GM23338 (cell line): ENCODE results near the gene CCBE1. TPM values are rescaled to one million over a fixed set of nuclear protein-coding genes. Genes with fewer than 3 reads are reported as not detected.

Source experiments
- ATAC-seq: fragments of 200-7000 bp; cut with Tn5 transposase; 3 replicates; pipeline ENCODE4 v1.9.1; 2020
- DNase-seq: peaks from one replicate; pipeline ENCODE4 v3.0.0-alpha.2; 2015; ENCODE audit warnings: low spot score
- H2AFZ ChIP-seq: fragments of 200-600 bp; sonication (generic); 2 replicates; pipeline ENCODE4 v1.8.0; 2016; ENCODE audit warnings: antibody characterized with exemption, mild to moderate bottlenecking, moderate library complexity
- H3F3A ChIP-seq: fragments of 200-600 bp; sonication (generic); replicated peaks from 2 replicates; pipeline ENCODE4 v1.8.0; 2017; ENCODE audit warnings: antibody characterized with exemption, mixed run types, low read depth
- H3K27ac ChIP-seq: fragments of 200-600 bp; sonication (generic); 2 replicates; pipeline ENCODE4 v1.6.1; 2016; ENCODE audit warnings: low read depth
- H3K27me3 ChIP-seq: fragments of 200-600 bp; sonication (generic); 2 replicates; pipeline ENCODE4 v1.8.0; 2016; ENCODE audit warnings: mild to moderate bottlenecking, mixed run types, moderate library complexity; ENCODE audit not compliant: insufficient read depth
- H3K36me3 ChIP-seq: fragments of 200-600 bp; sonication (generic); 2 replicates; pipeline ENCODE4 v1.8.0; 2016; ENCODE audit warnings: mild to moderate bottlenecking; ENCODE audit not compliant: insufficient read depth
- H3K4me1 ChIP-seq: fragments of 200-600 bp; sonication (generic); 2 replicates; pipeline ENCODE4 v1.8.0; 2016; ENCODE audit warnings: mild to moderate bottlenecking, moderate library complexity; ENCODE audit not compliant: insufficient read depth
- H3K4me2 ChIP-seq: fragments of 200-600 bp; sonication (generic); 2 replicates; pipeline ENCODE4 v1.7.1; 2017; ENCODE audit warnings: mixed run types
- H3K4me3 ChIP-seq: fragments of 200-600 bp; sonication (generic); 2 replicates; pipeline ENCODE4 v1.6.1; 2016; ENCODE audit warnings: mixed run types
- H3K79me2 ChIP-seq: fragments of 200-600 bp; sonication (generic); replicated peaks from 2 replicates; pipeline ENCODE4 v1.8.0; 2017; ENCODE audit warnings: mild to moderate bottlenecking; ENCODE audit not compliant: insufficient read depth
- H3K9me2 ChIP-seq: fragments of 200-600 bp; sonication (generic); 2 replicates; pipeline ENCODE4 v1.8.0; 2017; ENCODE audit not compliant: insufficient read depth
- H4K20me1 ChIP-seq: fragments of 200-600 bp; sonication (generic); replicated peaks from 2 replicates; pipeline ENCODE4 v1.8.0; 2017; ENCODE audit warnings: mild to moderate bottlenecking; ENCODE audit not compliant: insufficient read depth
- H3K27ac Mint-ChIP-seq: 2 replicates; pipeline ENCODE4 v1.8.0; 2020; ENCODE audit warnings: inconsistent platforms, mild to moderate bottlenecking, moderate library complexity, mixed read lengths
- H3K27me3 Mint-ChIP-seq: 3 replicates; pipeline ENCODE4 v1.8.0; 2022; ENCODE audit warnings: low read depth, mild to moderate bottlenecking, moderate library complexity, mixed read lengths, inconsistent platforms; ENCODE audit not compliant: insufficient read depth, poor library complexity
- H3K36me3 Mint-ChIP-seq: 3 replicates; pipeline ENCODE4 v1.8.0; 2021; ENCODE audit warnings: low read depth, mild to moderate bottlenecking, inconsistent platforms, moderate library complexity, mixed read lengths
- H3K4me1 Mint-ChIP-seq: 3 replicates; pipeline ENCODE4 v1.8.0; 2020; ENCODE audit warnings: mild to moderate bottlenecking, inconsistent platforms, mixed read lengths
- H3K4me3 Mint-ChIP-seq: 3 replicates; pipeline ENCODE4 v1.8.0; 2021; ENCODE audit warnings: moderate library complexity, mild to moderate bottlenecking, inconsistent platforms, mixed read lengths
- H3K9me3 Mint-ChIP-seq: 3 replicates; pipeline ENCODE4 v1.8.0; 2020; ENCODE audit warnings: moderate library complexity, mild to moderate bottlenecking, inconsistent platforms, mixed read lengths
- CREB1 ChIP-seq: fragments of 250-450 bp; sonication (Bioruptor Pico); IDR thresholded peaks from 2 replicates; pipeline ENCODE4 v1.5.0; 2020; ENCODE audit warnings: low read depth, mild to moderate bottlenecking, moderate library complexity
- CTCF ChIP-seq, 2 experiments: fragments of 200-600 bp in 1 of 2; sonication (generic) in 1 of 2; conservative IDR thresholded peaks; 2 replicates each; pipeline versions ENCODE4 v1.5.1 to v1.6.1; 2016 to 2017; ENCODE audit warnings: antibody characterized with exemption in 2 of 2, low read depth in 2 of 2, mild to moderate bottlenecking in 2 of 2, moderate library complexity in 1 of 2
- ETS1 ChIP-seq: IDR thresholded peaks from 2 replicates; pipeline ENCODE4 v1.6.1; 2016; ENCODE audit warnings: antibody characterized with exemption
- EZH2 ChIP-seq: fragments of 200-600 bp; sonication (generic); IDR thresholded peaks from one replicate; pipeline ENCODE4 v1.8.0; 2017; ENCODE audit warnings: antibody characterized with exemption, mild to moderate bottlenecking, low read depth; ENCODE audit not compliant: unreplicated experiment
- EZH2phosphoT487 ChIP-seq: fragments of 200-600 bp; sonication (generic); IDR thresholded peaks from one replicate; pipeline ENCODE4 v1.8.1; 2018; ENCODE audit warnings: antibody characterized with exemption; ENCODE audit not compliant: unreplicated experiment
- JUNB ChIP-seq: IDR thresholded peaks from one replicate; pipeline ENCODE4 v1.6.1; 2016; ENCODE audit warnings: antibody characterized with exemption; ENCODE audit not compliant: unreplicated experiment
- NANOG ChIP-seq: IDR thresholded peaks from 2 replicates; pipeline ENCODE4 v1.6.1; 2016; ENCODE audit warnings: antibody characterized with exemption, borderline replicate concordance
- POLR2AphosphoS5 ChIP-seq: IDR thresholded peaks from 2 replicates; pipeline ENCODE4 v1.6.1; 2016; ENCODE audit warnings: antibody characterized with exemption, low read depth
- REST ChIP-seq: IDR thresholded peaks from one replicate; pipeline ENCODE4 v1.6.1; 2018; ENCODE audit warnings: antibody characterized with exemption; ENCODE audit not compliant: unreplicated experiment
- STAT1 ChIP-seq: IDR thresholded peaks from one replicate; pipeline ENCODE4 v1.6.1; 2016; ENCODE audit warnings: antibody characterized with exemption; ENCODE audit not compliant: unreplicated experiment
- ZNF114 ChIP-seq: fragments of 250-450 bp; sonication (Bioruptor Pico); IDR thresholded peaks from 2 replicates; pipeline ENCODE4 v1.5.0; 2020; ENCODE audit warnings: mild to moderate bottlenecking, moderate library complexity
- ZNF331 ChIP-seq: fragments of 250-450 bp; sonication (Bioruptor Pico); IDR thresholded peaks from 2 replicates; pipeline ENCODE4 v1.5.0; 2020; ENCODE audit warnings: low read depth, mild to moderate bottlenecking, moderate library complexity
- ZNF462 ChIP-seq: fragments of 250-450 bp; sonication (Bioruptor Pico); IDR thresholded peaks from 2 replicates; pipeline ENCODE4 v1.5.0; 2020; ENCODE audit warnings: mild to moderate bottlenecking, moderate library complexity
- polyA plus RNA-seq: library from polyadenylated mRNA; unstranded; fragments of >200 nt; fragmentation: Nextera tagmentation; extraction: Ambion mirVana; gene quantifications from 2 replicates; pipeline ENCODE4 v1.2.1, GENCODE V29; 2016
- total RNA-seq: library from RNA; depleted of rRNA; stranded (reverse); fragments of >200 nt; shearing (Covaris generic); gene quantifications from 2 replicates; pipeline ENCODE4 v1.2.3, GENCODE V29; 2014

Gene CCBE1
- total and polyA plus RNA-seq, 2 experiments from 2014 or later, result 2.1 to 2.6 TPM

- H3K36me3 Mint-ChIP-seq, result no peaks in the 10 kb centered on the region
- peaks cover 66% of the 10 kb centered on the region for H3K4me1 Mint-ChIP-seq
- TF ChIP-seq ZNF331, result no peak
- peak; percentile 22; the same call in 1 of the 2 replicates for TF ChIP-seq CREB1
- no peak for TF ChIP-seq POLR2AphosphoS5
- no peak for TF ChIP-seq ETS1
- 0 out of 2 replicates have a peak, but pooled peaks have one; percentile 46 for TF ChIP-seq ZNF114 (CRISPR knock-in tag)
- TF ChIP-seq ZNF462 (CRISPR knock-in tag), result peak; percentile 93
- TF ChIP-seq EZH2, result no peak
- no peak for TF ChIP-seq CTCF (conservative IDR thresholded peaks at IDR 0.05; ENCODE audit: low read depth in 2 of 2)
- no peak for TF ChIP-seq JUNB
- no peak for TF ChIP-seq REST
- TF ChIP-seq STAT1, result no peak
- TF ChIP-seq EZH2phosphoT487, result no peak
- peak; percentile 91 for TF ChIP-seq NANOG
- no peaks in the 10 kb centered on the region for H4K20me1 ChIP-seq
- H3K27me3 Mint-ChIP-seq, result peaks cover 30% of the 10 kb centered on the region
- peaks cover 47% of the 10 kb centered on the region for H3K4me1 ChIP-seq
- peaks cover 49% of the 10 kb centered on the region for H3K27me3 ChIP-seq
- peak; percentile 85 for ATAC-seq
- H3K9me2 ChIP-seq, result peaks cover 10% of the 10 kb centered on the region
- DNase-seq, result peak; percentile 62
- peak overlapping the region; percentile 40; the same call in 1 of the 2 replicates for H3K27ac ChIP-seq
- no peak overlapping the region for H3K4me3 ChIP-seq
- H2AFZ ChIP-seq, result no peak overlapping the region
- peak overlapping the region; percentile 14; the same call in 1 of the 2 replicates for H3K4me2 ChIP-seq
- H3K36me3 ChIP-seq, result no peaks in the 10 kb centered on the region
- no peaks in the 10 kb centered on the region; the same call in 2 of the 3 replicates for H3K9me3 Mint-ChIP-seq
- H3K4me3 Mint-ChIP-seq, result peak overlapping the region; percentile 18; the same call in 1 of the 3 replicates
- H3K79me2 ChIP-seq, result no peaks in the 10 kb centered on the region
- H3K27ac Mint-ChIP-seq, result no peak overlapping the region
- no peaks in the 10 kb centered on the region for H3F3A ChIP-seq
Measured at GRCh38 chr18:59690186-59690982, 6.8 kb downstream of the CCBE1 start.
